Measurements from ENCODE around the gene SEMA6A. TPM values are rescaled to one million over a fixed set of nuclear protein-coding genes. Genes with fewer than 3 reads are reported as not detected.

Gene SEMA6A
- total and polyA plus RNA-seq, 9 of the 15 experiments (the other 6 are each of a cell fraction or from before 2014, with no cell fraction given) = 0.04 to 0.42 (median 0.18) TPM; not detected in 5

- ATAC-seq (no peak), DNase-seq (ENCODE audit: extremely low read depth in 1 of 4, low spot score in 3 of 4) (no peak), FAIRE-seq (no peak)
- no peaks in the 10 kb centered on the region for H3K36me3 ChIP-seq (ENCODE audit: control insufficient read depth, insufficient read depth, low read length)
- H3K27ac ChIP-seq (ENCODE audit: extremely low read depth, low read depth, low read length) = no peak overlapping the region
- H3K4me3 ChIP-seq = no peak overlapping the region
- ChIA-PET CTCF (ENCODE audit: low intra/inter-chr PET ratio) (no interaction called here), POLR2A (no interaction called here)
- 0% methylated on average over 2 of the region's 3 CpGs for WGBS (ENCODE audit: insufficient coverage, low coverage, missing lambda C conversion rate)
- H3K9me3 ChIP-seq (replicated peaks; ENCODE audit: control insufficient read depth, insufficient read depth, low read depth, low read length) = no peaks in the 10 kb centered on the region
- no peak overlapping the region for H3K4me2 ChIP-seq (ENCODE audit: insufficient read depth, low read length)
- no TSS peak for BruUV-seq (replicated peaks)
- H3K27me3 ChIP-seq (ENCODE audit: control insufficient read depth in 2 of 2, insufficient read depth in 2 of 2, low read length in 2 of 2) = peaks cover 0 to 4% of the 10 kb centered on the region in 2 experiments; a peak in 1 of 5 replicates
- no peaks in the 10 kb centered on the region for H3K79me2 ChIP-seq (ENCODE audit: control insufficient read depth, insufficient read depth, low read length)
- no peaks in the 10 kb centered on the region for H3K4me1 ChIP-seq (replicated peaks in 1 of 2; ENCODE audit: control insufficient read depth in 2 of 2, insufficient read depth in 2 of 2, low read length in 2 of 2)
- no peak overlapping the region for H2AFZ ChIP-seq (ENCODE audit: low read depth, low read length)
- in situ Hi-C loops (cut with MboI) (no loop called here), intact Hi-C loops (cut with micrococcal nuclease) (no loop called here)
- TF ChIP-seq ZNF436 (CRISPR knock-in tag; IDR thresholded peaks at IDR 0.05) (no peak), ZNF512 (tag; IDR thresholded peaks at IDR 0.05) (no peak), RUNX1 (IDR thresholded peaks at IDR 0.05; ENCODE audit: low read depth) (no peak)
- H3K9me1 ChIP-seq (ENCODE audit: control insufficient read depth, insufficient read depth, low read length) = no peaks in the 10 kb centered on the region
- no peak overlapping the region for H3K9ac ChIP-seq (ENCODE audit: insufficient read depth in 1 of 2, low read depth in 2 of 2, low read length in 2 of 2)
- H4K20me1 ChIP-seq (replicated peaks; ENCODE audit: control insufficient read depth, insufficient read depth, low read length) = no peaks in the 10 kb centered on the region
These were observed 41.7 kb downstream of the SEMA6A start for GRCh38 chr5:116532762-116533525.

- H3K4me3 ChIP-seq = no peak overlapping the region
- WGBS (ENCODE audit: insufficient coverage, low coverage, missing lambda C conversion rate) = 6% methylated on average over 1 of the region's 1 CpG
- no peaks in the 10 kb centered on the region for H3K4me1 ChIP-seq (replicated peaks in 1 of 2; ENCODE audit: control insufficient read depth in 2 of 2, insufficient read depth in 2 of 2, low read length in 2 of 2)
- intact Hi-C loops (cut with micrococcal nuclease) (no loop called here), in situ Hi-C loops (cut with MboI) (no loop called here)
- H3K36me3 ChIP-seq (ENCODE audit: control insufficient read depth, insufficient read depth, low read length) = no peaks in the 10 kb centered on the region
- H3K9ac ChIP-seq (ENCODE audit: insufficient read depth in 1 of 2, low read depth in 2 of 2, low read length in 2 of 2) = no peak overlapping the region
- no peak for ATAC-seq
- DNase-seq (ENCODE audit: extremely low read depth in 1 of 4, low spot score in 3 of 4) = no peak
- peaks cover 0 to 4% of the 10 kb centered on the region in 2 experiments; a peak in 1 of 5 replicates for H3K27me3 ChIP-seq (ENCODE audit: control insufficient read depth in 2 of 2, insufficient read depth in 2 of 2, low read length in 2 of 2)
- H4K20me1 ChIP-seq (replicated peaks; ENCODE audit: control insufficient read depth, insufficient read depth, low read length) = no peaks in the 10 kb centered on the region
- no peak overlapping the region for H3K27ac ChIP-seq (ENCODE audit: extremely low read depth, low read depth, low read length)
- CTCF ChIA-PET (ENCODE audit: low intra/inter-chr PET ratio) = no interaction called here
- no peaks in the 10 kb centered on the region for H3K79me2 ChIP-seq (ENCODE audit: control insufficient read depth, insufficient read depth, low read length)
- no TSS peak for BruUV-seq (replicated peaks)
- POLR2A ChIA-PET = no interaction called here
- H2AFZ ChIP-seq (ENCODE audit: low read depth, low read length) = no peak overlapping the region
- no peaks in the 10 kb centered on the region for H3K9me1 ChIP-seq (ENCODE audit: control insufficient read depth, insufficient read depth, low read length)
- no peaks in the 10 kb centered on the region for H3K9me3 ChIP-seq (replicated peaks; ENCODE audit: control insufficient read depth, insufficient read depth, low read depth, low read length)
- H3K4me2 ChIP-seq (ENCODE audit: insufficient read depth, low read length) = no peak overlapping the region
- FAIRE-seq = no peak
- TF ChIP-seq PHF21A (IDR thresholded peaks at IDR 0.05; ENCODE audit: borderline replicate concordance, low read depth) (no peak), ZNF512 (tag; IDR thresholded peaks at IDR 0.05) (no peak), MAX (CRISPR knock-in tag; IDR thresholded peaks at IDR 0.05) (no peak), ZNF695 (CRISPR knock-in tag; IDR thresholded peaks at IDR 0.05) (no peak), RFX7 (CRISPR knock-in tag; IDR thresholded peaks at IDR 0.05) (no peak), KDM1A (IDR thresholded peaks at IDR 0.05) (no peak), SP1 (CRISPR knock-in tag; IDR thresholded peaks at IDR 0.05) (no peak), ZNF354B (CRISPR knock-in tag; IDR thresholded peaks at IDR 0.05) (no peak)
These were observed 43.0 kb downstream of the SEMA6A start for GRCh38 chr5:116531635-116532034.

Measured in K562 (cell line).